ENCODE measurements around the gene LIPN. TPM values are rescaled to one million over a fixed set of nuclear protein-coding genes. Genes with fewer than 3 reads are reported as not detected.

The LIPN gene
- total and polyA plus RNA-seq, 12 donors = 0.11 to 0.46 (median 0.41) TPM; not detected in 9

GRCh38 chr10:88794731-88795130, 34.9 kb downstream of the LIPN start:
- Histone ChIP-seq H3K4me1 (replicated peaks in 1 of 2) (no peaks in the 10 kb centered on the region), H3K9me3 (replicated peaks in 1 of 3) (no peaks in the 10 kb centered on the region), H3K4me3 (no peak overlapping the region), H3K27ac (no peak overlapping the region), H3K36me3 (replicated peaks in 1 of 2) (no peaks in the 10 kb centered on the region), H3K27me3 (no peaks in the 10 kb centered on the region)
- intact Hi-C loops (cut with DNase I) = loop anchor here in 1 of 2 donors (10.0 kb wide), 1 partner anchor 90 kb away; the partner anchor contains the start of gene LIPK
- WGBS, 4 donors = 71 to 78% (median 77%) methylated on average over 1 of the region's 1 CpG
- DNase-seq = no peak
- TF ChIP-seq CTCF (IDR thresholded peaks at IDR 0.05) (no peak), POLR2A (IDR thresholded peaks at IDR 0.05) (no peak)

GRCh38 chr10:88800152-88801125, 40.6 kb downstream of the LIPN start:
- Histone ChIP-seq H3K27ac (no peak overlapping the region), H3K36me3 (replicated peaks in 1 of 2) (no peaks in the 10 kb centered on the region), H3K9me3 (replicated peaks in 1 of 3) (no peaks in the 10 kb centered on the region), H3K27me3 (no peaks in the 10 kb centered on the region), H3K4me3 (no peak overlapping the region), H3K4me1 (replicated peaks in 1 of 2) (no peaks in the 10 kb centered on the region)
- 86 to 89% (median 89%) methylated on average over 2 of the region's 2 CpGs for WGBS, 4 donors
- intact Hi-C loops (cut with DNase I) = no loop called here
- no peak for TF ChIP-seq POLR2A (IDR thresholded peaks at IDR 0.05)
- no peak for DNase-seq

- intact Hi-C loops (cut with DNase I) = no loop called here
- 82 to 92% (median 87%) methylated on average over 2 of the region's 2 CpGs for WGBS, 4 donors
- TF ChIP-seq POLR2A (IDR thresholded peaks at IDR 0.05) (no peak), CTCF (IDR thresholded peaks at IDR 0.05) (no peak)
- DNase-seq = no peak
- Histone ChIP-seq H3K9me3 (replicated peaks in 1 of 3) (no peaks in the 10 kb centered on the region), H3K27me3 (no peaks in the 10 kb centered on the region), H3K4me1 (replicated peaks in 1 of 2) (no peaks in the 10 kb centered on the region), H3K27ac (no peak within 1 kb of the TSS), H3K4me3 (no peak within 1 kb of the TSS), H3K36me3 (replicated peaks in 1 of 2) (no peaks in the 10 kb centered on the region)
Observed at GRCh38 chr10:88802523-88803285, 42.9 kb downstream of the LIPN start, which contains the start of gene LIPM. Gene LIPM, plus strand, starts transcription at chr10:88802730. Its CDS starts 167 bp downstream, at chr10:88802897.

GRCh38 chr10:88803641-88804040, 43.8 kb downstream of the LIPN start:
- no peak for TF ChIP-seq CTCF (IDR thresholded peaks at IDR 0.05)
- TF ChIP-seq POLR2A (IDR thresholded peaks at IDR 0.05) = no peak
- Histone ChIP-seq H3K27me3 (no peaks in the 10 kb centered on the region), H3K36me3 (replicated peaks in 1 of 2) (no peaks in the 10 kb centered on the region), H3K27ac (no peak overlapping the region), H3K4me3 (no peak overlapping the region), H3K9me3 (replicated peaks in 1 of 3) (no peaks in the 10 kb centered on the region), H3K4me1 (replicated peaks in 1 of 2) (no peaks in the 10 kb centered on the region)
- 94 to 100% (median 96%) methylated on average over 2 of the region's 2 CpGs for WGBS, 4 donors
- intact Hi-C loops (cut with DNase I) = no loop called here
- no peak for DNase-seq

Measured in adrenal gland (tissue), 12 donors.